Measurements from ENCODE around the gene IQSEC1.
A peak's percentile ranks its signal among the peaks of the same experiment; 100 is the strongest.

IQSEC1 gene

GRCh38 chr3:13018043-13018451 lies 55.2 kb downstream of the IQSEC1 start:
- H3K4me3 ChIP-seq (ENCODE audit: low read length): no peak overlapping the region
- peak; percentile 41 for DNase-seq (ENCODE audit: low read depth)
- TF ChIP-seq CTCF (conservative IDR thresholded peaks at IDR 0.05; ENCODE audit: low read length): no peak

GRCh38 chr3:13017361-13018042 lies 55.7 kb downstream of the IQSEC1 start:
- no peak for DNase-seq (ENCODE audit: low read depth)
- no peak overlapping the region for H3K4me3 ChIP-seq (ENCODE audit: low read length)
- TF ChIP-seq CTCF (conservative IDR thresholded peaks at IDR 0.05; ENCODE audit: low read length): no peak

GRCh38 chr3:13016721-13017255 lies 56.4 kb downstream of the IQSEC1 start:
- no peak for DNase-seq (ENCODE audit: low read depth)
- TF ChIP-seq CTCF (conservative IDR thresholded peaks at IDR 0.05; ENCODE audit: low read length): no peak
- no peak overlapping the region for H3K4me3 ChIP-seq (ENCODE audit: low read length)

- DNase-seq (ENCODE audit: low read depth): no peak
- no peak for TF ChIP-seq CTCF (conservative IDR thresholded peaks at IDR 0.05; ENCODE audit: low read length)
- H3K4me3 ChIP-seq (ENCODE audit: low read length): no peak overlapping the region
Measured at GRCh38 chr3:13016083-13016720, 57.0 kb downstream of the IQSEC1 start.

- no peak overlapping the region for H3K4me3 ChIP-seq (ENCODE audit: low read length)
Measured at GRCh38 chr3:13015286-13016082, 57.7 kb downstream of the IQSEC1 start.

GRCh38 chr3:13014755-13015285 lies 58.4 kb downstream of the IQSEC1 start:
- DNase-seq (ENCODE audit: low read depth): no peak
- H3K4me3 ChIP-seq (ENCODE audit: low read length): no peak overlapping the region
- no peak for TF ChIP-seq CTCF (conservative IDR thresholded peaks at IDR 0.05; ENCODE audit: low read length)

More at GRCh38 chr3:13015286-13016082, 57.7 kb downstream of the IQSEC1 start:
- DNase-seq (ENCODE audit: low read depth): no peak
- TF ChIP-seq CTCF (conservative IDR thresholded peaks at IDR 0.05; ENCODE audit: low read length): no peak

Measured in AG10803 (cell line).